Inferior parietal cortex (tissue), 1 donor: ENCODE measurements around the gene TMEM41A.
"Not testable (repeated sequence)": the region's sequence is repeated elsewhere in the genome, so short reads cannot be mapped to it uniquely, and the experiment has no call there.

Experiments used
- DNase-seq: peaks from one replicate; pipeline ENCODE4 v3.0.0-alpha.2; 2016; ENCODE audit errors: extremely low spot score

TMEM41A gene

GRCh38 chr3:185488465-185488864 lies 10.4 kb downstream of the TMEM41A start:
- DNase-seq: no peak

- no peak for DNase-seq
These were observed 12.4 kb downstream of the TMEM41A start for GRCh38 chr3:185486394-185486793.

GRCh38 chr3:185484296-185484695 lies 14.5 kb downstream of the TMEM41A start:
- no peak for DNase-seq

DNA sequence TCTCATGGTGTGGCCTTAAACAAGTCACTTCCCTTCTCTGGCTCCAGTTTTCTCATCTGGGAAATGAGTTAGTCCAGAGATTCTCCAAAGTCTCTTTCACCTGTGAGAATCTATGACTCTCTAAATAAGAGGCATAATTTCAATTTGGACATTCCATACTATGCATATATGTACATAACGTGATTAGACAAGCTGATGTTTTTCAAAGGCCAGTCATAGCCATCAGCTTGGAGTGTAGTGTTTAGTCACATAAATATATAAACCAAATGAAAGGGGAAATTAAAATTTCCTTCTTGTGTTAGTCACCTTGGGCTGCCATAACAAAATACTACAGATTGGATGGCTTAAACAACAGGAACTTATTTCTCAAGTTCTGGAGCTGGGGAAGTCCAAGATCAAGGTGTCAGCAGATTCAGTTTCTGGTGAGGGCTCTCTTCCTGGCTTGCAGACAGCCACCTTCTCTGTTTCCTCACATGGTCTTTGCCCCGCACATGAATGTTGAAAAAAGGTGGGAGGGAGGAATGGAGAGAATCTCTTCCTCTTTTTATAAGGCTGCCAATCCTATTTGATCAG lies 19.4 kb downstream of the TMEM41A start:
- no peak for DNase-seq

GRCh38 chr3:185477316-185477715 lies 21.5 kb downstream of the TMEM41A start:
- no peak for DNase-seq

DNA sequence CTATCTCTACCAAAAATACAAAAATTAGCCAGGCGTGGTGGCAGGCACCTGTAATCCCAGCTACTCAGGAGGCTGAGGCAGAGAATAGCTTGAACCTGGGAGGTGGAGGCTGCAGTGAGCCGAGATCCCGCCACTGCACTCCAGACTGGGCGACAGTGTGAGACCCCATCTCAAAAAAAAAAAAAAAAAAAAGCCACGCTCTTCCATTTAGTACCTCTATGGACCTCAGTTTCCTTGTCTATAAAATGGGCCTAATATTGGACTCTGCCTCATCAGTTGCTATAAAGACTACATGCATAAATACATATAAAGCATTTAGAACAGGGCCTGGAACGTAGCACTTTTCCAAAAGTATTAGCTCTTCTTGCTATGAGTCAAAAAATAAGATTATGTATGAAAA lies 23.9 kb downstream of the TMEM41A start:
- DNase-seq: not testable (repeated sequence)

DNA sequence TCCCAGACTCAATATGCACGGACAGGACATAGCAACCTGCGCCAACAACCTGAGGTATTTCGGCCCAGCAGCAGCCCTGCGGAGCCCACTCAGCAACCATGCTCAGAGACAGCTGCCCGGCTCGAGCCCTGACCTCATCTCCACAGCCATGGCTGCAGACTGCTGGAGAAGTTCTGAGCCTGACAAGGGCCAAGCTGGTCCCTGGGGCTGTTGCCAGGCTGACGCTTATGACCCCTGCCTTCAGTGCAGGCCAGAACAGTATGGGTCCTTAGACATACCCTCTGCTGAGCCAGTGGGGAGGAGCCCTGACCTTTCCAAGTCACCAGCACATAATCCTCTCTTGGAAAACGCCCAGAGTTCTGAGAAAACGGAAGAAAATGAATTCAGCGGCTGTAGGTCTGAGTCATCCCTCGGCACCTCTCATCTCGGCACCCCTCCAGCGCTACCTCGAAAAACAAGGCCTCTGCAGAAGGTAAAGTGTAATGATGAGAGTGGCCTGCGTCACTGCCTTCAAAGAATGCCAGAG lies 25.5 kb downstream of the TMEM41A start:
- peak; percentile 65 for DNase-seq

DNA sequence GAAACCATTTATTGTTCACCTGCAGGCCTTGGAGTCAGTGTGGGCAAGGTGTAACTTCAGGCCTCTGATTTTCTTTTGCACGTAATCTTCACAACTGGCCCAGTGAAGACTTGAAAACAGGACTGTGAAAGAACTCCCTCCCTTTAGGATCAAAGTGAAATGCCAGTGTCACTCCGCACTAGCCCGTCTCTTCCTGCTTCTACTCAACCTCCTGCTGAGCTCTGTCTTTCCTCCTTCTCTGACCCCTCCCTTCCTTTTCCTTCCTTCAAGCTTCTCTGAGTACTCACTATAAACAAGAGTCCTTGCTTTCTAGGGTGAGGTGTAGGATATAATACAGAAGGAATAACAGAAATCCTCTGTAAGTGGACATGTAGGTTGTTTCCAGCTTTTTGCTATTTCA lies 28.5 kb downstream of the TMEM41A start:
- DNase-seq: no peak

DNA sequence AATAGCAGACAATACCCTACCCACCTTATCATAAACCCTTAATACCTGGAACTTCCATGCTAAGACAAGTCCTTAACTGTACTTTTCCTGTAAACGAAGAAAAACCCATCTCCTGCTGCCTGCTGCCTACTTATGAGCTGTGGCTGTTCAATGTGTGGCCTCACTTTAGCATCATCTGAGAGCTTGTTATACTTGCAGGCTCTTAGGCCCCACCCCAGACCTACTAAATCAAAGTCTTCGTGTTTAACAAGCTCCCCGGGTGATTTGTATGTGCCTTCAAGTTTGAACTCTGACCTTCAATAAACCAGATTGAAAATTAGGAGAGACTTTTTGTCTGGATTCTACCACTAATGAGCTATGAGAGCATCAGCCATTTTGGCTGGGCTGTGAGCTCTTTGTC lies 29.3 kb downstream of the TMEM41A start:
- DNase-seq: no peak

GRCh38 chr3:185466123-185466522 lies 32.7 kb downstream of the TMEM41A start:
- not testable (repeated sequence) for DNase-seq

- no peak for DNase-seq
These were observed 33.4 kb downstream of the TMEM41A start for GRCh38 chr3:185465471-185465870.

- DNase-seq: peak; percentile 42
These were observed 38.0 kb downstream of the TMEM41A start for GRCh38 chr3:185460719-185461350.

GRCh38 chr3:185460309-185460708 lies 38.5 kb downstream of the TMEM41A start:
- DNase-seq: no peak

DNA sequence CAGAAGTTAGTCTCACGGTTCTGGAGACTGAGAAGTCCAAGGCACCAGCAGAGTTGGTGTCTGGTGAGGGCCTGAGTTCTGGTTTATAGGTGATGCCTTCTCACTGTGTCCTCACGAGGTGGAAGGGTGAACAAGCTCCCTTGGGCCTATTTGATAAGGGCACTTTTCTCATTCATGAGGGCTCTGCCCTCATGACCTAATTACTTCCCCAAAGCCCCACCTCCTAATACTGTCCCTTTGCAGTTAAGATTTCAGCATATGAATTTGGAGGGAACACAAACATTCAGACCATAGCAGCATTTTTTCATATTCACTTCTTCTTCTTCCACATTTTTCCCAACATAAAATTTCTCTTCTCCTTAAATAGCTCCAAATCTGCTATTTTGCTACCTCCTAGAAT lies 41.5 kb downstream of the TMEM41A start:
- no peak for DNase-seq

- not testable (repeated sequence) for DNase-seq
These were observed 47.4 kb downstream of the TMEM41A start for GRCh38 chr3:185451432-185451831.

- no peak for DNase-seq
These were observed 50.7 kb downstream of the TMEM41A start for GRCh38 chr3:185448107-185448506.

DNA sequence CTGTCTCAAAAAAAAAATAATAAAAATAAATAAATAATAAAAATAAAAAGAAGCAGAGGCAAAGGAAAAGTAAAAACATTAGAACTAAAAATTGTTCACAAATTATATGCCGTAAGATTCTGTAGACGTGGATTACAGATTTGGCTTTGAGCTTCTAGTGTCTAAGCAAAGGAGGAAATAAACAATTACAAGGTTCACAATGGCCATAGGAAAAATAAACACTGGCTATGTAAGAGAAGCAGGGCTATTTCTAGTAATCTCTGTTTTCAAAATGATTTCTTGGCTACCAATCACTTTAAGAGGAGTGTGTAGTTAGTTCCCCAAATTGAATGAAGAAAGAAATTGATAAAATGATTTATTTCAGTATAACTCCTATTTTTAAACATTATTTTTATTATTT lies 54.5 kb downstream of the TMEM41A start:
- DNase-seq: no peak

GRCh38 chr3:185442031-185442430 lies 56.8 kb downstream of the TMEM41A start:
- no peak for DNase-seq

GRCh38 chr3:185439745-185440466 lies 58.9 kb downstream of the TMEM41A start:
- peak; percentile 17 for DNase-seq
